Smooth muscle cell (in vitro differentiated cells): ENCODE data around the gene ELMO1. TPM values are rescaled to one million over a fixed set of nuclear protein-coding genes. Genes with fewer than 3 reads are reported as not detected.

Experiments
- DNase-seq: peaks from one replicate; lab custom pipeline; 2025; ENCODE audit not compliant: unreplicated experiment; lab: John Stamatoyannopoulos, UW
- H2AFZ ChIP-seq: fragments of 200-600 bp; sonication (generic); 2 replicates; pipeline ENCODE4 v1.6.0; 2016; ENCODE audit warnings: antibody characterized with exemption, low read depth, mild to moderate bottlenecking
- H3F3A ChIP-seq: fragments of 200-600 bp; sonication (generic); 2 replicates; pipeline ENCODE4 v1.6.0; 2017; ENCODE audit warnings: antibody characterized with exemption, low read depth
- H3K27ac ChIP-seq: fragments of 200-600 bp; sonication (generic); 2 replicates; pipeline ENCODE4 v1.5.1; 2016; ENCODE audit warnings: low read depth, mild to moderate bottlenecking
- H3K27me3 ChIP-seq: fragments of 200-600 bp; sonication (generic); 2 replicates; pipeline ENCODE4 v1.6.1; 2016; ENCODE audit warnings: low read depth, mild to moderate bottlenecking
- H3K36me3 ChIP-seq: fragments of 200-600 bp; sonication (generic); 2 replicates; pipeline ENCODE4 v1.5.1; 2016; ENCODE audit warnings: low read depth
- H3K4me1 ChIP-seq: fragments of 200-600 bp; sonication (generic); 2 replicates; pipeline ENCODE4 v1.5.1; 2016; ENCODE audit warnings: low read depth
- H3K4me2 ChIP-seq: fragments of 200-600 bp; sonication (generic); 2 replicates; pipeline ENCODE4 v1.6.0; 2016; ENCODE audit warnings: mild to moderate bottlenecking
- H3K4me3 ChIP-seq: fragments of 200-600 bp; sonication (generic); 2 replicates; pipeline ENCODE4 v1.5.1; 2016; ENCODE audit warnings: mild to moderate bottlenecking
- H3K79me2 ChIP-seq: fragments of 200-600 bp; sonication (generic); 2 replicates; pipeline ENCODE4 v1.6.0; 2016; ENCODE audit warnings: low read depth, mild to moderate bottlenecking
- H3K9ac ChIP-seq: fragments of 200-600 bp; sonication (generic); 2 replicates; pipeline ENCODE4 v1.6.0; 2016; ENCODE audit warnings: low read depth
- H3K9me3 ChIP-seq: fragments of 200-600 bp; sonication (generic); replicated peaks from 2 replicates; pipeline ENCODE4 v1.5.1; 2016; ENCODE audit warnings: low read depth
- H4K20me1 ChIP-seq: fragments of 200-600 bp; sonication (generic); 2 replicates; pipeline ENCODE4 v1.6.0; 2016; ENCODE audit warnings: low read depth
- CTCF ChIP-seq: fragments of 200-600 bp; sonication (generic); IDR thresholded peaks from 2 replicates; pipeline ENCODE4 v1.5.1; 2017; ENCODE audit warnings: borderline replicate concordance, mild to moderate bottlenecking, antibody characterized with exemption; ENCODE audit not compliant: insufficient read depth, poor library complexity, severe bottlenecking
- WGBS: methylation state at CpG from one replicate; pipeline ENCODE4 v1.1.7; 2016; ENCODE audit warnings: low lambda C conversion rate; 5-methylcytosine and 5-hydroxymethylcytosine counted together
- polyA plus RNA-seq: library from polyadenylated mRNA; unstranded; fragments of >200 nt; fragmentation: Nextera tagmentation; extraction: Ambion mirVana; gene quantifications from 2 replicates; pipeline ENCODE4 v1.2.1, GENCODE V29; 2016
- total RNA-seq: library from RNA; depleted of rRNA; stranded (reverse); fragments of >200 nt; gene quantifications from 2 replicates; pipeline ENCODE4 v1.2.3, GENCODE V29; 2014

ELMO1 gene
- total and polyA plus RNA-seq, 2 experiments from 2014 or later, result 8.2 to 36.0 TPM

DNA sequence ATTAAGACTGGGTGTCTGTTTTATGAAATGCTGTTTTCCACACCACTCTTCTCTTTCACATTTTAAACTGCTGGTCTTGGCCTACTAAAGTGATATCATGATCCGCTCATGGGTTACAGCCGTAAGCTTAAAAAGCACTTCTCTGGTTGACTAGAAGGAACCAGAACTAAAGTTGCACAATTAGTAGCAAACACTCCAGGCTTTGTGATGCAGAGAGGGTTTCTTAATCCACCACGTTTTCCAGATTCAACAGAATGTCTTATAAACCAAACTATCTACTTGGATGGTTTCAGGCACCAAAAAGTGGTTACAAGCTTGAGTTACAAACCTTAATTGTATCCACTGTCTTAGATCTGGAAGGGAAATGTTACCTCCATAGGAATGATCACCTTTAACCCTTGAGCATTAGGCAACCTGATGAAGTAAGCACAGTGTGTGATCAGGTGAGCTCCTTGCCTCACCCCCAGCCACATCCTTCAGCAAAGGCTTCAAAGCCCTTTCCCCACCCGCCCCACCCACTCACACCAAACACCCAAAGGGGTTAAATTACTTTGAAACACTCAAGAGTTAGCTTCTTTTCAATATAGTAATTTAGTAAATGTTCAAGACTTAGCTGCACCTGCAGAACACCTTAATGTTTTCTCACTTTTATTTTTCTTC is 3.5 kb downstream of the ELMO1 start:
- no peak overlapping the region for H3K4me3 ChIP-seq
- peaks cover 6% of the 10 kb centered on the region for H3K79me2 ChIP-seq
- DNase-seq, result no peak
- peaks cover 9% of the 10 kb centered on the region for H3K27me3 ChIP-seq
- H3K4me1 ChIP-seq, result peaks cover 20% of the 10 kb centered on the region
- H3K9ac ChIP-seq, result no peak overlapping the region
- WGBS, result 54% methylated on average over 4 of the region's 4 CpGs
- H3K36me3 ChIP-seq, result no peaks in the 10 kb centered on the region
- no peak for TF ChIP-seq CTCF
- H4K20me1 ChIP-seq, result no peaks in the 10 kb centered on the region
- no peak overlapping the region for H3K4me2 ChIP-seq
- H3K27ac ChIP-seq, result no peak overlapping the region
- H3F3A ChIP-seq, result peaks cover 10% of the 10 kb centered on the region
- H2AFZ ChIP-seq, result no peak overlapping the region
- H3K9me3 ChIP-seq, result no peaks in the 10 kb centered on the region

- H3K79me2 ChIP-seq, result peaks cover 6% of the 10 kb centered on the region
- H3K27ac ChIP-seq, result no peak overlapping the region
- no peak overlapping the region for H2AFZ ChIP-seq
- H3K36me3 ChIP-seq, result no peaks in the 10 kb centered on the region
- H3K9ac ChIP-seq, result no peak overlapping the region
- no peak for TF ChIP-seq CTCF
- no peak for DNase-seq
- no peak overlapping the region for H3K4me2 ChIP-seq
- H3F3A ChIP-seq, result peaks cover 10% of the 10 kb centered on the region
- H3K27me3 ChIP-seq, result no peaks in the 10 kb centered on the region
- no peaks in the 10 kb centered on the region for H3K9me3 ChIP-seq
- H3K4me1 ChIP-seq, result peaks cover 20% of the 10 kb centered on the region
- no peak overlapping the region for H3K4me3 ChIP-seq
- no peaks in the 10 kb centered on the region for H4K20me1 ChIP-seq
- 100% methylated on average over 1 of the region's 1 CpG for WGBS
Observed at GRCh38 chr7:37443627-37444026, 5.0 kb downstream of the ELMO1 start.

- Histone ChIP-seq H3F3A (peaks cover 8% of the 10 kb centered on the region), H3K9ac (no peak overlapping the region), H3K4me3 (no peak overlapping the region), H3K27ac (no peak overlapping the region), H3K4me2 (no peak overlapping the region), H4K20me1 (no peaks in the 10 kb centered on the region), H3K9me3 (no peaks in the 10 kb centered on the region), H2AFZ (no peak overlapping the region), H3K4me1 (peaks cover 20% of the 10 kb centered on the region), H3K79me2 (peaks cover 10% of the 10 kb centered on the region), H3K36me3 (no peaks in the 10 kb centered on the region), H3K27me3 (no peaks in the 10 kb centered on the region)
- no peak for DNase-seq
- no peak for TF ChIP-seq CTCF
- WGBS, result 89% methylated on average over 4 of the region's 4 CpGs
Observed at GRCh38 chr7:37442268-37442667, 6.4 kb downstream of the ELMO1 start.

- 60% methylated on average over 3 of the region's 3 CpGs for WGBS
- TF ChIP-seq CTCF, result no peak
- H3K27me3 ChIP-seq, result no peaks in the 10 kb centered on the region
Observed at GRCh38 chr7:37441816-37442215, 6.8 kb downstream of the ELMO1 start.

More at GRCh38 chr7:37441816-37442215, 6.8 kb downstream of the ELMO1 start:
- no peaks in the 10 kb centered on the region for H3K9me3 ChIP-seq
- H4K20me1 ChIP-seq, result no peaks in the 10 kb centered on the region
- no peak overlapping the region for H3K4me3 ChIP-seq
- H3K4me2 ChIP-seq, result no peak overlapping the region
- peaks cover 4% of the 10 kb centered on the region for H3F3A ChIP-seq
- H3K9ac ChIP-seq, result no peak overlapping the region
- H2AFZ ChIP-seq, result no peak overlapping the region
- H3K36me3 ChIP-seq, result no peaks in the 10 kb centered on the region
- peaks cover 13% of the 10 kb centered on the region for H3K79me2 ChIP-seq
- no peak overlapping the region for H3K27ac ChIP-seq
- no peak for DNase-seq
- H3K4me1 ChIP-seq, result peaks cover 15% of the 10 kb centered on the region
